Erythroblast (primary cell): ENCODE data around the gene MS4A10.

ENCODE experiments used
- GATA1 ChIP-seq: IDR thresholded peaks from 2 replicates; pipeline ENCODE4 v1.6.1; 2011; ENCODE audit warnings: low read depth, mild to moderate bottlenecking, control low read depth, low read length, moderate library complexity
- POLR2A ChIP-seq: IDR thresholded peaks from 2 replicates; pipeline ENCODE4 v1.6.1; 2011; ENCODE audit warnings: mild to moderate bottlenecking, low read length

DNA sequence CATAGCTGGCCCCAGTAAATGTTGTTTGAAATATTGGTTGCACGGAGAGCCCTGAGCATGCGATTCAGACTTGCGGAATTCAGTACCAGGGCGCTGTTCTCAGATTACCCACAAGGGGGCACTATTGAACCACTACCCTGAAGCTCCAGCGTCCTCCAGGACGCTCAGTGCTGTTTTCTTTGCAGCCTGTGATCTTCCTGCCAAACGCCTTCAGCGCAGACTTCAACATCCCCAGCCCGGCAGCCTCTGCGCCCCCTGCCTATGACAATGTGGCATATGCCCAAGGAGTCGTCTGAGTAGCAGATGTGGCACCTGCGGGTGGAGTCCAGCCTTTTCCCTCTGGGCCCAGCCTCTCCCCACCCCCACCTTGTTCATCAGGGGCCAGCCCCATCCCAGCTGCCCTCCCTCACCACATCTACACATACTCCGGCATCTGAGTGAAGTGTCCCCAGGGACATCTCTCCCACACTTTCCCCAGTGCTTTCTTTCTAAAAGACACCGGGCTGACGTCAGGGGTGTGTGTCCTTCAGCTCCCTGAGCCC is 9.6 kb upstream of the MS4A10 start:
- no peak for TF ChIP-seq POLR2A
- TF ChIP-seq GATA1: no peak
